GM19025 (cell line): ENCODE data around the gene LRRC74B.
"Not testable (repeated sequence)": the region's sequence is repeated elsewhere in the genome, so short reads cannot be mapped to it uniquely, and the experiment has no call there.

Experiments used
- ATAC-seq: cut with Tn5 transposase; IDR thresholded peaks from one replicate; pipeline ENCODE4 v1.9.1; 2021; ENCODE audit warnings: mild to moderate bottlenecking, low read depth, moderate library complexity; ENCODE audit not compliant: unreplicated experiment

Gene LRRC74B

GRCh38 chr22:21045585-21046294 is at the start of gene LRRC74B:
Gene LRRC74B (plus strand): TSS chr22:21045946. CDS start chr22:21045987, 41 bp downstream.
- peak; percentile 86 for ATAC-seq

- no peak for ATAC-seq
These were observed 49.7 kb upstream of the LRRC74B start for GRCh38 chr22:20996031-20996410.

- no peak for ATAC-seq
These were observed 48.9 kb upstream of the LRRC74B start for GRCh38 chr22:20996598-20997535.

GRCh38 chr22:20997536-20998257 is 48.0 kb upstream of the LRRC74B start:
- ATAC-seq = no peak

- ATAC-seq = no peak
These were observed 47.1 kb upstream of the LRRC74B start for GRCh38 chr22:20998411-20999336.

- no peak for ATAC-seq
These were observed 46.2 kb upstream of the LRRC74B start for GRCh38 chr22:20999350-21000206.

GRCh38 chr22:21000207-21000986 is 45.3 kb upstream of the LRRC74B start:
- ATAC-seq = no peak

- no peak for ATAC-seq
These were observed 44.7 kb upstream of the LRRC74B start for GRCh38 chr22:21000987-21001600.

GRCh38 chr22:21001601-21002325 is 44.0 kb upstream of the LRRC74B start, which contains the start of gene THAP7:
Gene THAP7 (minus strand): TSS chr22:21002118. CDS start chr22:21001911, 207 bp downstream.
- ATAC-seq = peak; percentile 78

GRCh38 chr22:21003782-21004181 is 42.0 kb upstream of the LRRC74B start:
- no peak for ATAC-seq

- ATAC-seq = not testable (repeated sequence)
These were observed 36.5 kb upstream of the LRRC74B start for GRCh38 chr22:21009208-21009607.

- no peak for ATAC-seq
These were observed 35.9 kb upstream of the LRRC74B start for GRCh38 chr22:21009638-21010425.

GRCh38 chr22:21010426-21011113 is 35.2 kb upstream of the LRRC74B start:
- ATAC-seq = no peak

- no peak for ATAC-seq
These were observed 33.0 kb upstream of the LRRC74B start for GRCh38 chr22:21012446-21013407.
